ENCODE data around the gene TSSK1B.
"Not testable (repeated sequence)": the region's sequence is repeated elsewhere in the genome, so short reads cannot be mapped to it uniquely, and the experiment has no call there.

The TSSK1B gene

GRCh38 chr5:113434889-113435288, at the start of gene TSSK1B:
Gene TSSK1B (minus strand): TSS chr5:113434989. CDS start chr5:113434839, 150 bp downstream.
- Histone ChIP-seq H3K4me3 (ENCODE audit: low read depth in 1 of 2, low read length in 2 of 2) (no peak within 1 kb of the TSS), H3K36me3 (ENCODE audit: control insufficient read depth in 1 of 2, insufficient read depth in 2 of 2, low read length in 2 of 2) (no peaks in the 10 kb centered on the region), H3K27ac (ENCODE audit: low read length) (no peak within 1 kb of the TSS), H3K4me1 (ENCODE audit: control insufficient read depth in 1 of 2, insufficient read depth in 2 of 2, low read length in 2 of 2) (peaks cover 0 to 9% of the 10 kb centered on the region in 2 donors), H3K27me3 (ENCODE audit: low read depth, low read length) (no peaks in the 10 kb centered on the region), H3K9me3 (ENCODE audit: control insufficient read depth in 1 of 2, low read length in 2 of 2) (no peaks in the 10 kb centered on the region)

GRCh38 chr5:113480243-113480642, 45.5 kb upstream of the TSSK1B start:
- Histone ChIP-seq H3K36me3 (ENCODE audit: control insufficient read depth in 1 of 2, insufficient read depth in 2 of 2, low read length in 2 of 2) (no peaks in the 10 kb centered on the region), H3K4me3 (ENCODE audit: low read depth in 1 of 2, low read length in 2 of 2) (no peak overlapping the region), H3K4me1 (ENCODE audit: control insufficient read depth in 1 of 2, insufficient read depth in 2 of 2, low read length in 2 of 2) (no peaks in the 10 kb centered on the region), H3K9me3 (ENCODE audit: control insufficient read depth in 1 of 2, low read length in 2 of 2) (no peaks in the 10 kb centered on the region), H3K27ac (ENCODE audit: low read length) (no peak overlapping the region), H3K27me3 (ENCODE audit: low read depth, low read length) (no peaks in the 10 kb centered on the region)

GRCh38 chr5:113478691-113479090, 43.9 kb upstream of the TSSK1B start:
- H3K9me3 ChIP-seq (ENCODE audit: control insufficient read depth in 1 of 2, low read length in 2 of 2) = no peaks in the 10 kb centered on the region
- no peak overlapping the region for H3K27ac ChIP-seq (ENCODE audit: low read length)
- H3K4me3 ChIP-seq (ENCODE audit: low read depth in 1 of 2, low read length in 2 of 2) = no peak overlapping the region
- H3K4me1 ChIP-seq (ENCODE audit: control insufficient read depth in 1 of 2, insufficient read depth in 2 of 2, low read length in 2 of 2) = no peaks in the 10 kb centered on the region
- H3K36me3 ChIP-seq (ENCODE audit: control insufficient read depth in 1 of 2, insufficient read depth in 2 of 2, low read length in 2 of 2) = no peaks in the 10 kb centered on the region
- no peaks in the 10 kb centered on the region for H3K27me3 ChIP-seq (ENCODE audit: low read depth, low read length)

GRCh38 chr5:113474100-113474728, 39.4 kb upstream of the TSSK1B start:
- Histone ChIP-seq H3K27ac (ENCODE audit: low read length) (no peak overlapping the region), H3K27me3 (ENCODE audit: low read depth, low read length) (no peaks in the 10 kb centered on the region), H3K36me3 (ENCODE audit: control insufficient read depth in 1 of 2, insufficient read depth in 2 of 2, low read length in 2 of 2) (no peaks in the 10 kb centered on the region), H3K4me3 (ENCODE audit: low read depth in 1 of 2, low read length in 2 of 2) (no peak overlapping the region), H3K4me1 (ENCODE audit: control insufficient read depth in 1 of 2, insufficient read depth in 2 of 2, low read length in 2 of 2) (no peaks in the 10 kb centered on the region), H3K9me3 (ENCODE audit: control insufficient read depth in 1 of 2, low read length in 2 of 2) (no peaks in the 10 kb centered on the region)

GRCh38 chr5:113463032-113463431, 28.2 kb upstream of the TSSK1B start:
- no peaks in the 10 kb centered on the region for H3K27me3 ChIP-seq (ENCODE audit: low read depth, low read length)
- H3K4me1 ChIP-seq (ENCODE audit: control insufficient read depth in 1 of 2, insufficient read depth in 2 of 2, low read length in 2 of 2) = no peaks in the 10 kb centered on the region

GRCh38 chr5:113457106-113457505, 22.3 kb upstream of the TSSK1B start:
- not testable (repeated sequence) for H3K27ac ChIP-seq (ENCODE audit: low read length); H3K4me3 ChIP-seq (ENCODE audit: low read depth in 1 of 2, low read length in 2 of 2); H3K9me3 ChIP-seq (ENCODE audit: control insufficient read depth in 1 of 2, low read length in 2 of 2); H3K36me3 ChIP-seq (ENCODE audit: control insufficient read depth in 1 of 2, insufficient read depth in 2 of 2, low read length in 2 of 2); H3K4me1 ChIP-seq (ENCODE audit: control insufficient read depth in 1 of 2, insufficient read depth in 2 of 2, low read length in 2 of 2); H3K27me3 ChIP-seq (ENCODE audit: low read depth, low read length)

More at GRCh38 chr5:113463032-113463431, 28.2 kb upstream of the TSSK1B start:
- Histone ChIP-seq H3K27ac (ENCODE audit: low read length) (no peak overlapping the region), H3K9me3 (ENCODE audit: control insufficient read depth in 1 of 2, low read length in 2 of 2) (no peaks in the 10 kb centered on the region), H3K36me3 (ENCODE audit: control insufficient read depth in 1 of 2, insufficient read depth in 2 of 2, low read length in 2 of 2) (no peaks in the 10 kb centered on the region), H3K4me3 (ENCODE audit: low read depth in 1 of 2, low read length in 2 of 2) (no peak overlapping the region)

GRCh38 chr5:113452941-113453340, 18.2 kb upstream of the TSSK1B start:
- Histone ChIP-seq H3K27ac (ENCODE audit: low read length) (no peak overlapping the region), H3K36me3 (ENCODE audit: control insufficient read depth in 1 of 2, insufficient read depth in 2 of 2, low read length in 2 of 2) (no peaks in the 10 kb centered on the region), H3K4me3 (ENCODE audit: low read depth in 1 of 2, low read length in 2 of 2) (no peak overlapping the region), H3K4me1 (ENCODE audit: control insufficient read depth in 1 of 2, insufficient read depth in 2 of 2, low read length in 2 of 2) (no peaks in the 10 kb centered on the region), H3K9me3 (ENCODE audit: control insufficient read depth in 1 of 2, low read length in 2 of 2) (no peaks in the 10 kb centered on the region), H3K27me3 (ENCODE audit: low read depth, low read length) (no peaks in the 10 kb centered on the region)

- no peaks in the 10 kb centered on the region for H3K27me3 ChIP-seq (ENCODE audit: low read depth, low read length)
- no peaks in the 10 kb centered on the region for H3K4me1 ChIP-seq (ENCODE audit: control insufficient read depth in 1 of 2, insufficient read depth in 2 of 2, low read length in 2 of 2)
- H3K36me3 ChIP-seq (ENCODE audit: control insufficient read depth in 1 of 2, insufficient read depth in 2 of 2, low read length in 2 of 2) = no peaks in the 10 kb centered on the region
- no peaks in the 10 kb centered on the region for H3K9me3 ChIP-seq (ENCODE audit: control insufficient read depth in 1 of 2, low read length in 2 of 2)
- no peak overlapping the region for H3K4me3 ChIP-seq (ENCODE audit: low read depth in 1 of 2, low read length in 2 of 2)
- H3K27ac ChIP-seq (ENCODE audit: low read length) = no peak overlapping the region
Measured at GRCh38 chr5:113451797-113452196, 17.0 kb upstream of the TSSK1B start.

- Histone ChIP-seq H3K4me1 (ENCODE audit: control insufficient read depth in 1 of 2, insufficient read depth in 2 of 2, low read length in 2 of 2) (no peaks in the 10 kb centered on the region), H3K4me3 (ENCODE audit: low read depth in 1 of 2, low read length in 2 of 2) (no peak overlapping the region), H3K36me3 (ENCODE audit: control insufficient read depth in 1 of 2, insufficient read depth in 2 of 2, low read length in 2 of 2) (no peaks in the 10 kb centered on the region), H3K27ac (ENCODE audit: low read length) (no peak overlapping the region), H3K27me3 (ENCODE audit: low read depth, low read length) (no peaks in the 10 kb centered on the region), H3K9me3 (ENCODE audit: control insufficient read depth in 1 of 2, low read length in 2 of 2) (no peaks in the 10 kb centered on the region)
Measured at GRCh38 chr5:113450929-113451328, 16.1 kb upstream of the TSSK1B start.

GRCh38 chr5:113450462-113450861, 15.7 kb upstream of the TSSK1B start:
- no peaks in the 10 kb centered on the region for H3K9me3 ChIP-seq (ENCODE audit: control insufficient read depth in 1 of 2, low read length in 2 of 2)

GRCh38 chr5:113448252-113448651, 13.5 kb upstream of the TSSK1B start:
- Histone ChIP-seq H3K4me3 (ENCODE audit: low read depth in 1 of 2, low read length in 2 of 2) (no peak overlapping the region), H3K4me1 (ENCODE audit: control insufficient read depth in 1 of 2, insufficient read depth in 2 of 2, low read length in 2 of 2) (no peaks in the 10 kb centered on the region), H3K27ac (ENCODE audit: low read length) (no peak overlapping the region), H3K27me3 (ENCODE audit: low read depth, low read length) (no peaks in the 10 kb centered on the region), H3K9me3 (ENCODE audit: control insufficient read depth in 1 of 2, low read length in 2 of 2) (no peaks in the 10 kb centered on the region), H3K36me3 (ENCODE audit: control insufficient read depth in 1 of 2, insufficient read depth in 2 of 2, low read length in 2 of 2) (no peaks in the 10 kb centered on the region)

More at GRCh38 chr5:113450462-113450861, 15.7 kb upstream of the TSSK1B start:
- no peaks in the 10 kb centered on the region for H3K27me3 ChIP-seq (ENCODE audit: low read depth, low read length)
- no peak overlapping the region for H3K4me3 ChIP-seq (ENCODE audit: low read depth in 1 of 2, low read length in 2 of 2)
- no peak overlapping the region for H3K27ac ChIP-seq (ENCODE audit: low read length)
- no peaks in the 10 kb centered on the region for H3K4me1 ChIP-seq (ENCODE audit: control insufficient read depth in 1 of 2, insufficient read depth in 2 of 2, low read length in 2 of 2)
- H3K36me3 ChIP-seq (ENCODE audit: control insufficient read depth in 1 of 2, insufficient read depth in 2 of 2, low read length in 2 of 2) = no peaks in the 10 kb centered on the region

- H3K4me1 ChIP-seq (ENCODE audit: control insufficient read depth in 1 of 2, insufficient read depth in 2 of 2, low read length in 2 of 2) = no peaks in the 10 kb centered on the region
- no peak overlapping the region for H3K4me3 ChIP-seq (ENCODE audit: low read depth in 1 of 2, low read length in 2 of 2)
- H3K9me3 ChIP-seq (ENCODE audit: control insufficient read depth in 1 of 2, low read length in 2 of 2) = no peaks in the 10 kb centered on the region
- H3K36me3 ChIP-seq (ENCODE audit: control insufficient read depth in 1 of 2, insufficient read depth in 2 of 2, low read length in 2 of 2) = no peaks in the 10 kb centered on the region
- no peak overlapping the region for H3K27ac ChIP-seq (ENCODE audit: low read length)
- no peaks in the 10 kb centered on the region for H3K27me3 ChIP-seq (ENCODE audit: low read depth, low read length)
Measured at GRCh38 chr5:113447498-113448050, 12.8 kb upstream of the TSSK1B start.

All from muscle layer of duodenum (tissue), 2 donors.